Esophagus squamous epithelium (tissue), 4 donors: ENCODE results near the gene SLC13A2.

ENCODE experiments used
- CTCF ChIP-seq, 6 experiments: fragments of 450-650 bp in 4 of 6; fragments of 200-600 bp in 2 of 6; sonication (generic) in 2 of 6; IDR thresholded peaks; one replicate each; pipeline ENCODE4 v1.5.1; 2016 to 2019; ENCODE audit warnings: antibody characterized with exemption in 6 of 6, mild to moderate bottlenecking in 4 of 6, moderate library complexity in 4 of 6
- POLR2A ChIP-seq, 4 donors: fragments of 450-650 bp; IDR thresholded peaks; one replicate each; pipeline ENCODE4 v1.6.1; 2017; ENCODE audit warnings: antibody characterized with exemption in 4 of 4, mild to moderate bottlenecking in 4 of 4, moderate library complexity in 3 of 4

- TF ChIP-seq CTCF (IDR thresholded peaks at IDR 0.05) = no peak
- no peak for TF ChIP-seq POLR2A (IDR thresholded peaks at IDR 0.05)
Observed at GRCh38 chr17:28534740-28535375, 61.4 kb downstream of the SLC13A2 start.
